ENCODE measurements around the gene THSD4. TPM values are rescaled to one million over a fixed set of nuclear protein-coding genes. Genes with fewer than 3 reads are reported as not detected.
A peak's percentile ranks its signal among the peaks of the same experiment; 100 is the strongest.

Gene THSD4
- total RNA-seq, 6 donors from 2014 or later: 16.8 to 39.7 (median 21.7) TPM

DNA sequence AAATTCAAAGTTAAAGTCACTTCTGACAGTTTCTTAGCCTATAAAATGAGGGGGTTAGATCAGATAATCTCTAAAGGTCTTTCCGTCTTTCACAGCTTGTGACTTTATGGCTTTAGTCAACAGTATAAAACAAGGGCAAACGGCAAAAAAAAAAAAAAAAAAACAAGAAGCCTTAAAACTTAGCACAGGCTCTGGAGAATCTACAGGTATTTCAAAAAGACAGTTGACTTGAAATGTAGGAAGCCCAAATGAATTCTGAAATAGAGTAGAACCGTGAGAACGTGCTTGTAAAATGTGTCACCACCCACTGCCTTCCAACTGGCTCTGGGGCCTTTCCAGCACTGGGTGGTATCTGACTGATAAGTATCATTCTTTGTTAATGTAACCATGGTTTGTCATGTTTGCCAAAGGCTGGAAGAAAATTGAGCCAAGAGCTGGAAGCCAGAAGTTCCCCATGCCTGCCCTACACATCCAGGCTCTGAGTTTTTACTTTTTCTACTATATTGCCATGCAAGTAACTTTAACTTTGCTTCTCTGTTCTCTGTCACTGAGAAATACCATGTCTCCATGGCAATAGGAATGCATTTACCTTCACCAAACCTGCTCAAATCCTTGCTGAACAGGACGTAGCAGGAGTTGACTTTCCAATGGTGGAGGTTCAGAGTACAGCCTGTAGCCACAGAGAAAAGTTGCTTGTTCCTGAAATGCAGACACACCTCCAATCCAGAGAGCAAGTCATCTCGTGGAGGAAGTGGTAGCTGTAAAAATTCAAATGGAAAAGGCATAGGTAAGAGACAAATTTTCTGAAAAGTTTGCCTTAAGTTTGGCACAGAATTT lies 35.8 kb upstream of the THSD4 start:
- TF ChIP-seq POLR2AphosphoS5 (IDR thresholded peaks at IDR 0.05): no peak
- TF ChIP-seq EP300 (IDR thresholded peaks at IDR 0.05): no peak
- TF ChIP-seq POLR2A (IDR thresholded peaks at IDR 0.05): no peak
- TF ChIP-seq, protein P1, sequence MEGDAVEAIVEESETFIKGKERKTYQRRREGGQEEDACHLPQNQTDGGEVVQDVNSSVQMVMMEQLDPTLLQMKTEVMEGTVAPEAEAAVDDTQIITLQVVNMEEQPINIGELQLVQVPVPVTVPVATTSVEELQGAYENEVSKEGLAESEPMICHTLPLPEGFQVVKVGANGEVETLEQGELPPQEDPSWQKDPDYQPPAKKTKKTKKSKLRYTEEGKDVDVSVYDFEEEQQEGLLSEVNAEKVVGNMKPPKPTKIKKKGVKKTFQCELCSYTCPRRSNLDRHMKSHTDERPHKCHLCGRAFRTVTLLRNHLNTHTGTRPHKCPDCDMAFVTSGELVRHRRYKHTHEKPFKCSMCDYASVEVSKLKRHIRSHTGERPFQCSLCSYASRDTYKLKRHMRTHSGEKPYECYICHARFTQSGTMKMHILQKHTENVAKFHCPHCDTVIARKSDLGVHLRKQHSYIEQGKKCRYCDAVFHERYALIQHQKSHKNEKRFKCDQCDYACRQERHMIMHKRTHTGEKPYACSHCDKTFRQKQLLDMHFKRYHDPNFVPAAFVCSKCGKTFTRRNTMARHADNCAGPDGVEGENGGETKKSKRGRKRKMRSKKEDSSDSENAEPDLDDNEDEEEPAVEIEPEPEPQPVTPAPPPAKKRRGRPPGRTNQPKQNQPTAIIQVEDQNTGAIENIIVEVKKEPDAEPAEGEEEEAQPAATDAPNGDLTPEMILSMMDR (IDR thresholded peaks at IDR 0.05): no peak
- Histone ChIP-seq H3K4me3 (no peak overlapping the region), H3K4me1 (peaks cover 0 to 8% (median 2%) of the 10 kb centered on the region in 4 donors), H3K9me3 (no peaks in the 10 kb centered on the region), H3K36me3 (no peaks in the 10 kb centered on the region), H3K27ac (no peak overlapping the region), H3K27me3 (no peaks in the 10 kb centered on the region)
- ATAC-seq (ENCODE audit: low FRiP score in 2 of 2) (peak in 1 of 2 donors; percentile 25), DNase-seq (no peak)
- WGBS, 2 donors: 41 to 48% methylated on average over 6 of the region's 6 CpGs

DNA sequence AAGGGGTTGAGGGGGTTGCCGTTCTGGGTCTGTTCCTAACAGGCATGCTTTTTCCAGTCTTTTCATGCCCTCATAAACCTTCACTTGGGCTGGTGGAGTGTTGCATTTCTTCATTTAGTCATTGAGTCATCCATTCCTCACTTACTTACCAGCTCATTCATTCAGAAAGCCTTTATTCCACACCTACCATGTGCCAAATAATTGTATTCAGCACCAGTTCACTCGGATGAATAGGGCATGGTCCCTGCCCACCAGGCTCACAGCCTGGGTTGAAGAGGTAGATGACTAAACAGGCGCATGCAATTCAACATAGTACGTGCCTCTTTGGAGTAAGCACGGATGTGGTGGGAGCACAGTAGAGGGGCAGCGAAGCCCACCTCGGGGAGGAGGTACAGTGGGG lies 35.1 kb upstream of the THSD4 start:
- no peaks in the 10 kb centered on the region for H3K9me3 ChIP-seq
- no peaks in the 10 kb centered on the region for H3K27me3 ChIP-seq
- ATAC-seq (ENCODE audit: low FRiP score in 2 of 2) (no peak), DNase-seq (no peak)
- 89 to 92% methylated on average over 7 of the region's 7 CpGs for WGBS, 2 donors
- no peak overlapping the region for H3K27ac ChIP-seq
- H3K4me1 ChIP-seq: peaks cover 0 to 8% (median 2%) of the 10 kb centered on the region in 4 donors
- H3K36me3 ChIP-seq: no peaks in the 10 kb centered on the region
- TF ChIP-seq POLR2AphosphoS5 (IDR thresholded peaks at IDR 0.05) (no peak), EP300 (IDR thresholded peaks at IDR 0.05) (no peak), POLR2A (IDR thresholded peaks at IDR 0.05) (no peak)
- TF ChIP-seq, protein P1 (IDR thresholded peaks at IDR 0.05): no peak
- H3K4me3 ChIP-seq: no peak overlapping the region

DNA sequence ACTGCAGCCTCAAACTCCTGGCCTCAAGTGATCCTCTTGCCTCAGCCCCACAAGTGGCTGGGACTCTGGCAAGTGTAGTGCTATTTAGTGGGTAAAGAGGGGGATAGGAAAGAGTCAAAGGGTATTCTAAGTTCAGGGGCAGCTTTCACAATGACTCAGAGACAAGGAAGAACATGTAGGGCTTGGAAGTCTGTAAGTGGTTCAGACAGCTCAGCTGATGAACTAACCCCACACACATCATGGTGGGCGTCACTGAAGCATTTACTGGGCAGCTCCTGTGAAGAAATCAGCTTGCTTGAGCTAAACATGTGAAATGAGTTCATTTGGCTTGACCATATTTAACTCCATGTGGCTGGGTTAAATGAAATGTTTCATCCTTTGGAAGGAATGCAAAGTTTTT lies 34.6 kb upstream of the THSD4 start:
- Histone ChIP-seq H3K27ac (no peak overlapping the region), H3K27me3 (no peaks in the 10 kb centered on the region), H3K4me3 (no peak overlapping the region), H3K36me3 (no peaks in the 10 kb centered on the region), H3K9me3 (no peaks in the 10 kb centered on the region), H3K4me1 (peaks cover 0 to 8% (median 2%) of the 10 kb centered on the region in 4 donors)
- ATAC-seq (ENCODE audit: low FRiP score in 2 of 2) (peak in 1 of 2 donors; percentile 53), DNase-seq (no peak)
- TF ChIP-seq POLR2AphosphoS5 (IDR thresholded peaks at IDR 0.05): no peak
- TF ChIP-seq, protein P1 (IDR thresholded peaks at IDR 0.05): no peak
- TF ChIP-seq POLR2A (IDR thresholded peaks at IDR 0.05): no peak
- 59 to 90% methylated on average over 1 of the region's 1 CpG for WGBS, 2 donors

DNA sequence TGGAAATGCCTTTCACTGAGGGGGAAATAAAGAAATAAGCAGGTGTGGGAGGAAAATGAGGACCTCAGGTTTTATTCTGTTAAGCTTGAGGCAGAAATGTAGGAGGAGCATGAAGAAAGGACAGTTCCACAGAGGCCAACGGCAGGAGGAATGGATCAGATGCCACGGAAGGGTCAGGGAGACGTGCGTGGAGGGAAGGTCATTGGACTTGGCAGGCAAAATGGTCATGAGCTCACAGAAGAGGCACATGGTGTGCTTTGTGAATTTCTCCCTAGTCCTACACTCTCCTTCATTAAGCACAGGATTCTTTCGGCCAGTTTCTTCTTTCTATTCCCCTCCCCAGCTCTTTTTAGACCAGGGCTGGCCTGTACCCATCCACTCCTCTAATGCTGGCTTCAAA lies 32.5 kb upstream of the THSD4 start:
- Histone ChIP-seq H3K27ac (peak overlapping the region; percentile 32 to 78 (median 62)), H3K9me3 (no peaks in the 10 kb centered on the region), H3K4me1 (peaks cover 0 to 8% (median 2%) of the 10 kb centered on the region in 4 donors), H3K27me3 (no peaks in the 10 kb centered on the region), H3K36me3 (no peaks in the 10 kb centered on the region), H3K4me3 (no peak overlapping the region)
- ATAC-seq (ENCODE audit: low FRiP score in 2 of 2) (peak in 1 of 2 donors; percentile 51), DNase-seq (no peak)
- TF ChIP-seq, protein P1 (IDR thresholded peaks at IDR 0.05): no peak
- TF ChIP-seq POLR2AphosphoS5 (IDR thresholded peaks at IDR 0.05) (peak in 1 of 2 donors; percentile 31), EP300 (IDR thresholded peaks at IDR 0.05) (peak in 1 of 4 donors; percentile 26)
- WGBS, 2 donors: 69 to 71% methylated on average over 5 of the region's 5 CpGs

Data from upper lobe of left lung (tissue), 6 donors.